ENCODE results near the gene RARA. TPM values are rescaled to one million over a fixed set of nuclear protein-coding genes. Genes with fewer than 3 reads are reported as not detected.

Gene RARA
- total RNA-seq, 1 experiment from 2014 or later = 12.2 TPM

- BruUV-seq (replicated peaks) = no TSS peak
- peaks cover 85% of the 10 kb centered on the region for H3K4me1 Mint-ChIP-seq (ENCODE audit: insufficient read depth, unreplicated experiment)
- ChIA-PET POLR2A (interaction anchor here (0.8 to 4.3 kb wide), 12 partner anchors 11 to 217 kb away, joined by 3 to 24 read pairs (median 4); partner anchors contain the start of genes NR1D1 and TOP2A), CTCF (interaction anchor here (0.6 to 19.0 kb wide), 8 partner anchors 9 to 485 kb away, joined by 3 to 396 read pairs (median 5); partner anchors contain the start of genes GJD3 and WIPF2)
- peaks cover 7% of the 10 kb centered on the region for H3K36me3 Mint-ChIP-seq (ENCODE audit: insufficient read depth, unreplicated experiment)
- TF ChIP-seq CTCF (IDR thresholded peaks at IDR 0.05; ENCODE audit: unreplicated experiment) = no peak
- no peak overlapping the region for H3K27ac Mint-ChIP-seq (ENCODE audit: low read depth, unreplicated experiment)
- intact Hi-C loops (cut with micrococcal nuclease) = no loop called here
- no peak for DNase-seq (ENCODE audit: unreplicated experiment)
- no peaks in the 10 kb centered on the region for H3K27me3 Mint-ChIP-seq (ENCODE audit: insufficient read depth, unreplicated experiment)
- H3K9me3 Mint-ChIP-seq (ENCODE audit: unreplicated experiment) = no peaks in the 10 kb centered on the region
- peak overlapping the region; percentile 81 for H3K4me3 Mint-ChIP-seq (ENCODE audit: unreplicated experiment)
These were observed 6.9 kb downstream of the RARA start for GRCh38 chr17:40315678-40316570.

- H3K4me3 Mint-ChIP-seq (ENCODE audit: unreplicated experiment) = peak overlapping the region; percentile 81
- POLR2A ChIA-PET = interaction anchor here (0.5 to 4.3 kb wide), 15 partner anchors 9 to 216 kb away, joined by 3 to 24 read pairs (median 4); partner anchors contain the start of gene NR1D1
- BruUV-seq (replicated peaks) = no TSS peak
- CTCF ChIA-PET = interaction anchor here (0.6 to 1.9 kb wide), 20 partner anchors 10 to 1394 kb away, joined by 3 to 7 read pairs (median 4); no protein-coding TSS in a partner anchor
- intact Hi-C loops (cut with micrococcal nuclease) = no loop called here
- H3K27ac Mint-ChIP-seq (ENCODE audit: low read depth, unreplicated experiment) = peak overlapping the region; percentile 32
- H3K9me3 Mint-ChIP-seq (ENCODE audit: unreplicated experiment) = no peaks in the 10 kb centered on the region
- peaks cover 85% of the 10 kb centered on the region for H3K4me1 Mint-ChIP-seq (ENCODE audit: insufficient read depth, unreplicated experiment)
- H3K36me3 Mint-ChIP-seq (ENCODE audit: insufficient read depth, unreplicated experiment) = peaks cover 7% of the 10 kb centered on the region
- no peak for TF ChIP-seq CTCF (IDR thresholded peaks at IDR 0.05; ENCODE audit: unreplicated experiment)
- no peaks in the 10 kb centered on the region for H3K27me3 Mint-ChIP-seq (ENCODE audit: insufficient read depth, unreplicated experiment)
- DNase-seq (ENCODE audit: unreplicated experiment) = peak; percentile 70
These were observed 7.8 kb downstream of the RARA start for GRCh38 chr17:40316571-40317344.

GRCh38 chr17:40317345-40317873, 8.4 kb downstream of the RARA start:
- TF ChIP-seq CTCF (IDR thresholded peaks at IDR 0.05; ENCODE audit: unreplicated experiment) = peak; percentile 54
- no peaks in the 10 kb centered on the region for H3K27me3 Mint-ChIP-seq (ENCODE audit: insufficient read depth, unreplicated experiment)
- peak; percentile 77 for DNase-seq (ENCODE audit: unreplicated experiment)
- peak overlapping the region; percentile 81 for H3K4me3 Mint-ChIP-seq (ENCODE audit: unreplicated experiment)
- H3K4me1 Mint-ChIP-seq (ENCODE audit: insufficient read depth, unreplicated experiment) = peaks cover 85% of the 10 kb centered on the region
- H3K27ac Mint-ChIP-seq (ENCODE audit: low read depth, unreplicated experiment) = peak overlapping the region; percentile 32
- intact Hi-C loops (cut with micrococcal nuclease) = no loop called here
- ChIA-PET POLR2A (interaction anchor here (0.5 to 4.3 kb wide), 13 partner anchors 8 to 217 kb away, joined by 3 to 24 read pairs (median 4); partner anchors contain the start of gene NR1D1), CTCF (interaction anchor here (0.6 to 1.9 kb wide), 20 partner anchors 10 to 1393 kb away, joined by 3 to 7 read pairs (median 4); no protein-coding TSS in a partner anchor)
- no TSS peak for BruUV-seq (replicated peaks)
- H3K9me3 Mint-ChIP-seq (ENCODE audit: unreplicated experiment) = no peaks in the 10 kb centered on the region
- peaks cover 7% of the 10 kb centered on the region for H3K36me3 Mint-ChIP-seq (ENCODE audit: insufficient read depth, unreplicated experiment)

Data from MCF 10A (cell line).